Parathyroid adenoma (tissue), 2 donors: ENCODE data around the gene CERS2.

Source experiments
- H2AFZ ChIP-seq: fragments of 300-600 bp; sonication (generic); one replicate; pipeline ENCODE4 v1.7.0; 2017; ENCODE audit warnings: antibody characterized with exemption, mild to moderate bottlenecking
- H3K27ac ChIP-seq: fragments of 300-600 bp; sonication (generic); one replicate; pipeline ENCODE4 v1.7.0; 2017
- H3K27me3 ChIP-seq: fragments of 300-600 bp; sonication (generic); one replicate; pipeline ENCODE4 v1.7.0; 2017; ENCODE audit warnings: low read length; ENCODE audit not compliant: control insufficient read depth, insufficient read depth
- H3K36me3 ChIP-seq: fragments of 300-600 bp; sonication (generic); one replicate; pipeline ENCODE4 v1.7.0; 2017; ENCODE audit warnings: low read length; ENCODE audit not compliant: control insufficient read depth, insufficient read depth
- H3K4me1 ChIP-seq: fragments of 300-600 bp; sonication (generic); one replicate; pipeline ENCODE4 v1.7.0; 2017; ENCODE audit warnings: control low read depth
- H3K4me2 ChIP-seq: fragments of 300-600 bp; sonication (generic); one replicate; pipeline ENCODE4 v1.7.0; 2017; ENCODE audit warnings: low read length
- H3K4me3 ChIP-seq: fragments of 300-600 bp; sonication (generic); one replicate; pipeline ENCODE4 v1.7.0; 2017; ENCODE audit warnings: low read depth, low read length
- H3K79me2 ChIP-seq: fragments of 300-600 bp; sonication (generic); one replicate; pipeline ENCODE4 v1.7.0; 2017; ENCODE audit warnings: control low read depth
- H3K9ac ChIP-seq: fragments of 300-600 bp; sonication (generic); one replicate; pipeline ENCODE4 v1.7.0; 2017; ENCODE audit warnings: mild to moderate bottlenecking
- H3K9me3 ChIP-seq: fragments of 300-600 bp; sonication (generic); one replicate; pipeline ENCODE4 v1.7.0; 2017; ENCODE audit warnings: low read length; ENCODE audit not compliant: control insufficient read depth
- CTCF ChIP-seq: fragments of 300-600 bp; sonication (generic); IDR thresholded peaks from one replicate; pipeline ENCODE4 v1.7.0; 2017; ENCODE audit warnings: antibody characterized with exemption, mild to moderate bottlenecking
- donor health status: primary hyperparathyroidism.

The CERS2 gene

DNA sequence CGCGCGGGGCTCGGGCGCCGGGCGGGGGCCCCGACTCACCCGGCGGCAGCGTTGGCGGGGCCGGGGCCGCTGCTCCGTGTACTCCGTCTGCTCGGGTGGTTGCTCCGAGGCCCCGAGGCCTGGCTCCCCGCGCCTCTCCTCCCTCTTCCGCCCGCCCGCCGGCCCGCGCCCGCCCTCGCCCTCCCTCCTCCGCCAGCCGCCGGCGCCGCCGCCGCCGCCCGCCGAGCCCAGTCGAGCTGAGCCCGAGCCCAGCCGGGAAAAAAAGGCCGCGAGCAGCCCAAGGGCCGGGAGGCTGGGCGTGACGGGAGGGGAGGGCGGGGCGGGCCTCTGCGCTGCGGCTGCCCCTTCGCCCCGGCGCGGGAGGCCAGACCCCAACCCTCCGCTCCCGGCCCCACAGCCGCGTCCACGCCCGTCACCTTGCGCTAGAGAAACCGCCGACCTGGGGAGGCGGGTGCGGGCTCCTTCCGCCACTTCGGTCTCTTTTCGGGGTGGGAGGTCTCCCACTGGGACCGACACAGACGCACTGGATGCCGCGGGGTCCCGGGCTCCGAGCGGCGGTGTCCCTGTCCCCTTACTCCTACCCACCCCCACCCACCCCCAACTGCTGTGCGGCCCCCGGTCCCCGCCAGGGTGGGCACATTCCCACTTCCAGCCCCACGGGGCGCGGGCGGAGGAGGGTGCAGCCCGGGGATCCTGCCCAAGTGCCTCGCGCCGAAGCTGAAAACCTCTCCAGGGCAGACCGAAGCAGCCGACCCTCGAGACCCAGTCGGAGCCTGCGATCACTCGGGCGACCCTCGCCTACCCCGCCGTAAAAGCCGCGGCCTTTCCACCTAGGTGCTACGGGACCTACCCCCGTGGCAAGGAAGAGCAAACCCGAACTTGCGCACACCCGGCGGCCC is at the start of gene CERS2:
CERS2 (minus strand) TSS at position 256 of the 899 bp plus-strand sequence. CDS start 5,745 bp downstream, outside the sequence.
- peak within 1 kb of the TSS; percentile 89 for H3K4me2 ChIP-seq
- no peaks in the 10 kb centered on the region for H3K9me3 ChIP-seq
- peak within 1 kb of the TSS; percentile 80 for H2AFZ ChIP-seq
- H3K79me2 ChIP-seq = peaks cover 10% of the 10 kb centered on the region
- H3K9ac ChIP-seq = no peak within 1 kb of the TSS
- peak within 1 kb of the TSS; percentile 66 for H3K27ac ChIP-seq
- no peaks in the 10 kb centered on the region for H3K36me3 ChIP-seq
- no peak for TF ChIP-seq CTCF
- H3K4me1 ChIP-seq = peaks cover 29% of the 10 kb centered on the region
- H3K4me3 ChIP-seq = peak within 1 kb of the TSS; percentile 79
- H3K27me3 ChIP-seq = no peaks in the 10 kb centered on the region

GRCh38 chr1:151013518-151013917 is 38.9 kb upstream of the CERS2 start:
- no peak overlapping the region for H3K9ac ChIP-seq
- peak overlapping the region; percentile 33 for H3K4me3 ChIP-seq
- peaks cover 4% of the 10 kb centered on the region for H3K79me2 ChIP-seq
- H3K4me2 ChIP-seq = peak overlapping the region; percentile 58
- peaks cover 4% of the 10 kb centered on the region for H3K4me1 ChIP-seq
- no peaks in the 10 kb centered on the region for H3K27me3 ChIP-seq
- H3K27ac ChIP-seq = peak overlapping the region; percentile 39
- H3K9me3 ChIP-seq = no peaks in the 10 kb centered on the region
- H2AFZ ChIP-seq = no peak overlapping the region
- no peak for TF ChIP-seq CTCF
- no peaks in the 10 kb centered on the region for H3K36me3 ChIP-seq

DNA sequence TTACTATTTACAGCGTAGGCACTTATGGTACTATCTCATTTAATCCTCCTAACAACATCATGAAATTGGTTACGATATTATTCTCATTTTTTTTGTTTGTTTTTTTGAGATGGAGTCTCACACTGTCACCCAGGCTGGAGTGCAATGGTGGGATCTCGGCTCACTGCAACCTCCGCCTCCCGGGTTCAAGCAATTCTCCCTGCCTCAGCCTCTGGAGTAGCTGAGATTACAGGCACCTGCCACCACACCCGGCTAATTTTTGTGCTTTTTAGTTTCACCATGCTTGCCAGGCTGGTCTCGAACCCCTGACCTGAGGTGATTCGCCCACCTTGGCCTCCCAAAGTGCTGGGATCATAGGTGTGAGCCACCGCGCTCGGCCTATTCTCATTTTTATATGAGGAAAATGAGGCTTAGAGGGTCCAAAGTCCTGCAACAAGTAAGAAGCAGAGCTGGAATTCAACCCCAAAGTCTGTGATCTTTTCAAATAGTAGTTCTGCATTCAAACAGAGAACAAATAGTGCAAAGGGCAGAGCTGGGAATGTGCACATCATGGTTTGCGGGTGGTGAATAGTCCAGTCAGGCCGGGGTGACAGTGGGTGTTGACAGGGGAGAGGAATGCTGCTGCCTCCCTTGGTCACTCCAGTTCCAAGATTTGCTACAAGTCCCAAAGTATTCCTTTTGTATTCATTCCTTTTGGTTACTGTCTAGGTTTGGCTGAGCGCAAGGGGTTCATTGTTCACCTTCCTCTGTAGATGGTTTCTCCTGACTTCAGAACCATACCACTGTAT is 38.2 kb upstream of the CERS2 start:
- no peak for TF ChIP-seq CTCF

GRCh38 chr1:151011154-151011850 is 36.7 kb upstream of the CERS2 start:
- no peaks in the 10 kb centered on the region for H3K36me3 ChIP-seq
- H3K27me3 ChIP-seq = no peaks in the 10 kb centered on the region
- H3K4me3 ChIP-seq = no peak overlapping the region
- no peaks in the 10 kb centered on the region for H3K9me3 ChIP-seq
- H2AFZ ChIP-seq = no peak overlapping the region
- peaks cover 15% of the 10 kb centered on the region for H3K4me1 ChIP-seq
- no peak for TF ChIP-seq CTCF
- no peak overlapping the region for H3K4me2 ChIP-seq
- peaks cover 4% of the 10 kb centered on the region for H3K79me2 ChIP-seq
- no peak overlapping the region for H3K9ac ChIP-seq
- H3K27ac ChIP-seq = no peak overlapping the region

More for the DNA sequence above, 38.2 kb upstream of the CERS2 start:
- H3K27ac ChIP-seq = peak overlapping the region; percentile 39
- H3K79me2 ChIP-seq = peaks cover 4% of the 10 kb centered on the region
- H3K27me3 ChIP-seq = no peaks in the 10 kb centered on the region
- peak overlapping the region; percentile 58 for H3K4me2 ChIP-seq
- peaks cover 5% of the 10 kb centered on the region for H3K4me1 ChIP-seq
- H2AFZ ChIP-seq = no peak overlapping the region
- no peaks in the 10 kb centered on the region for H3K9me3 ChIP-seq
- peak overlapping the region; percentile 33 for H3K4me3 ChIP-seq
- no peak overlapping the region for H3K9ac ChIP-seq
- no peaks in the 10 kb centered on the region for H3K36me3 ChIP-seq
